ENCODE results near the gene PIK3R6.

The PIK3R6 gene

DNA sequence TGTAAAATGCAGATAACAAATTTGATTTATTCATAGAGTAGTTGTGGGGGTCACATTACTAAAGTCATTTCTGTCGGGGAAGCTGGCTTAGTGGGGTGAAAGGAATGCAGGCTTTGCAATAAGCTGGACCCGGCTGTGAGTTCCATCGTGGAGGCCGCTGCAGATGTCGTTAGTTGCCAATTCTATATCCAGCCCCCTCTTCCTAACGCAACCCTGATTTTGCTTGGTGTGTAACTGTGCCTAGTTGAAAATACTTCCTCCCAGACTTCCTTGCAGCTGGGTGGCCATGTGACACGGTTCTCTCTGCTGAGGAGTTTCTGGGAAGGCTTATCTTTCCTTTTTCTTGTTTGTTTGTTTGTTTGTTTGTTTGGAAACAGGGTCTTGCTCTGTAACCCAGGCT lies 72.8 kb downstream of the PIK3R6 start:
- peaks cover 0 to 9% (median 6%) of the 10 kb centered on the region in 4 donors for H3K4me1 ChIP-seq
- peaks cover 0 to 9% (median 0%) of the 10 kb centered on the region in 3 donors for H3K9me3 ChIP-seq
- H3K27ac ChIP-seq: no peak overlapping the region
- intact Hi-C loops (cut with DNase I; ENCODE audit: low total_unique reads): no loop called here
- DNase-seq: no peak
- peaks cover 0 to 21% of the 10 kb centered on the region in 2 donors for H3K27me3 ChIP-seq
- TF ChIP-seq, protein P1, sequence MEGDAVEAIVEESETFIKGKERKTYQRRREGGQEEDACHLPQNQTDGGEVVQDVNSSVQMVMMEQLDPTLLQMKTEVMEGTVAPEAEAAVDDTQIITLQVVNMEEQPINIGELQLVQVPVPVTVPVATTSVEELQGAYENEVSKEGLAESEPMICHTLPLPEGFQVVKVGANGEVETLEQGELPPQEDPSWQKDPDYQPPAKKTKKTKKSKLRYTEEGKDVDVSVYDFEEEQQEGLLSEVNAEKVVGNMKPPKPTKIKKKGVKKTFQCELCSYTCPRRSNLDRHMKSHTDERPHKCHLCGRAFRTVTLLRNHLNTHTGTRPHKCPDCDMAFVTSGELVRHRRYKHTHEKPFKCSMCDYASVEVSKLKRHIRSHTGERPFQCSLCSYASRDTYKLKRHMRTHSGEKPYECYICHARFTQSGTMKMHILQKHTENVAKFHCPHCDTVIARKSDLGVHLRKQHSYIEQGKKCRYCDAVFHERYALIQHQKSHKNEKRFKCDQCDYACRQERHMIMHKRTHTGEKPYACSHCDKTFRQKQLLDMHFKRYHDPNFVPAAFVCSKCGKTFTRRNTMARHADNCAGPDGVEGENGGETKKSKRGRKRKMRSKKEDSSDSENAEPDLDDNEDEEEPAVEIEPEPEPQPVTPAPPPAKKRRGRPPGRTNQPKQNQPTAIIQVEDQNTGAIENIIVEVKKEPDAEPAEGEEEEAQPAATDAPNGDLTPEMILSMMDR (IDR thresholded peaks at IDR 0.05): no peak
- no peaks in the 10 kb centered on the region for H3K36me3 ChIP-seq
- no peak overlapping the region for H3K4me3 ChIP-seq

DNA sequence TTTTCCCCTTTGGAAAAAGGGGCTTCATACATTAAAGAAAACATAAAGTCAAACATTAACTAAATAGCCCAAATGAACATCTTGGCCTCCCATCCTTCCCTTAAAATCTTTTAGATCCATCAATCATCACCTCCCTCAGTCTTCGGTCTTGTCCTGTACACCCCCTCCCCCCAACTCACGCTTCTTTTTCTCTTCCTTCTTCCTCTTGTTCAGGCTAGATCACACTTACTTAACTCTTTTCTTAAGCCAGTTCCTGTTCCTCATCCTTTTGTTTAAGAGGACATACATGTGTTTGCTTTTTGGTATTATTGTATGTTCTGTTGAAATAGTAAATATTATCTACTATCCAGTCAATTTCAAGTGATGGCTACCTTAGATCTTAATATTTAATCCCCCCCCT lies 73.8 kb downstream of the PIK3R6 start:
- peaks cover 0 to 9% (median 0%) of the 10 kb centered on the region in 3 donors for H3K9me3 ChIP-seq
- H3K27ac ChIP-seq: no peak overlapping the region
- intact Hi-C loops (cut with DNase I; ENCODE audit: low total_unique reads): no loop called here

DNA sequence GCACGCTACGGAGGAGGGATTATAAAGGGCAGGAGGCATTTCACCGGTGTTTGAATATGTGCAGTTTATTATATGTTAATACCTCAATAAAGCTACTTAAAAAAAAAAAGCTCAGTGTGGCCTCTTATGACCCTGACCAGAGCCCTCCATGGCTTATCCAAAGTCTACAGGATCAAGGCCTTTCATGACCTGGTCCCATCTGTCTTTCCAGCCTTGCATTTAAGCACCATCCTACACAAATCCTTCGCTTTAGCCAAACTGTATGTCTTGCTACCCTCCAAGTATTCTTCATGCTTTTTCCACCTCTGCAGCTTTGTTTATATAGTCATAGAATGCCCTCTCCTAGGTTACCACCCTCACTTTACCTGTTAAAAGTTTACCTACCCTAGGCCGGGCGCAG lies 74.8 kb downstream of the PIK3R6 start:
- peaks cover 0 to under 1% of the 10 kb centered on the region in 2 donors for H3K27me3 ChIP-seq
- no peaks in the 10 kb centered on the region for H3K4me1 ChIP-seq
- no peak for DNase-seq
- no peak overlapping the region for H3K4me3 ChIP-seq
- no peak overlapping the region for H3K27ac ChIP-seq
- intact Hi-C loops (cut with DNase I; ENCODE audit: low total_unique reads): no loop called here
- no peaks in the 10 kb centered on the region for H3K36me3 ChIP-seq
- TF ChIP-seq, protein P1 (IDR thresholded peaks at IDR 0.05): no peak
- H3K9me3 ChIP-seq: peaks cover 0 to 9% (median 0%) of the 10 kb centered on the region in 3 donors

More for the DNA sequence above, 73.8 kb downstream of the PIK3R6 start:
- TF ChIP-seq, protein P1 (IDR thresholded peaks at IDR 0.05): no peak
- H3K36me3 ChIP-seq: no peaks in the 10 kb centered on the region
- no peaks in the 10 kb centered on the region for H3K4me1 ChIP-seq
- H3K27me3 ChIP-seq: peaks cover 0 to 11% of the 10 kb centered on the region in 2 donors
- no peak overlapping the region for H3K4me3 ChIP-seq
- DNase-seq: no peak

DNA sequence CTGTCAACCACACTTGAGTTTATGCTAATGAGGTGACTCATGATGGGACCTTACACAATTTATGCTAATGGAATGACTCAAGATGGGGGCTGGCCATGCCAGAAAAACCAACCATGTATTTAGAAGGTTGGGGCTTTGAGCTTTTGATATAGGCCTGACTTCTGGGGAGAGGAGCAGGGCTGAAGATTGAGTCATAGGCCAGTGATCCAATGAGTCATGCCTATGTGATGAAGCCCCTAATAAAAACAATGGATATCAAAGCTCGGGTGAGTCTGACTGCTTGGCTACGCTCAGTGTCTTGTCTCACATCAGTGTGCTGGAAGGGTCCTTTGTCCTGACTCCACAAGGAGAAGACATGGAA lies 75.6 kb downstream of the PIK3R6 start:
- Histone ChIP-seq H3K36me3 (no peaks in the 10 kb centered on the region), H3K27me3 (no peaks in the 10 kb centered on the region), H3K9me3 (peaks cover 0 to 9% (median 0%) of the 10 kb centered on the region in 3 donors), H3K4me3 (no peak overlapping the region), H3K4me1 (no peaks in the 10 kb centered on the region), H3K27ac (no peak overlapping the region)
- DNase-seq: no peak
- intact Hi-C loops (cut with DNase I; ENCODE audit: low total_unique reads): no loop called here
- TF ChIP-seq, protein P1 (IDR thresholded peaks at IDR 0.05): no peak

DNA sequence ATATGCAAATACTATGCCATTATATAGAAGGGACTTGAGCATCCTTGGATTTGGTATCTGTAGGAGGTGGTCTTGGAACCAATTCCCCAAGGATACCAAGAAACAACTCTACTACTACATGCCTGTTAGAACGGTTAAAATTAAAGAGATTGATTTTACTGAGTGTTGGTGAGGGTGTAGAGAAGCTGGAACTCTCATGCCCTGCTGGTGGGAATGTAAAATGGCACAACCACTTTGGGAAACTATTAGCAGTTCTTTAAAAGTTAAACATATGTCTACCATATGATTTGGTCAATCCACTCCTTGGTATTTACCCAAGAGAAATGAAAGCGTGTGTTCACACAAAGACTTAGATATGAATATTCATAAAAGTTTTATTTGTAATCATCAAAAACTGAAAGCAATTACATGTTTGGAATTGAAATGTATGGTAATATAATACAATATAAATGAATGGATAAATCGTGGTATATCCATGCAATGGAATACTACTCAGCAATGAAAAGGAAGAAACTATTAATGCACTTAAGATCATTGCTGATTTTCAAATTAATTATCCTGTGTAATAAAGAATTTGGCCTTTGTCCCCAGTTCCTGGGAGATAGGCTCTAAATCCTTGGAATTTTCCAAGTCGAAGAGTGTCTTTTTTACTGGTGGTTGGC lies 76.1 kb downstream of the PIK3R6 start:
- intact Hi-C loops (cut with DNase I; ENCODE audit: low total_unique reads): no loop called here
- TF ChIP-seq, protein P1 (IDR thresholded peaks at IDR 0.05): no peak

More for the DNA sequence above, 76.1 kb downstream of the PIK3R6 start:
- DNase-seq: no peak
- Histone ChIP-seq H3K36me3 (no peaks in the 10 kb centered on the region), H3K27me3 (no peaks in the 10 kb centered on the region), H3K9me3 (peaks cover 0 to 9% (median 0%) of the 10 kb centered on the region in 3 donors), H3K4me3 (no peak overlapping the region), H3K27ac (no peak overlapping the region), H3K4me1 (no peaks in the 10 kb centered on the region)

All from tibial artery (tissue), 4 donors.